Right lobe of liver (tissue), 4 donors: Measurements from ENCODE around the gene CUX1.

Experiments used
- POLR2A ChIP-seq: fragments of 450-650 bp; IDR thresholded peaks from one replicate; pipeline ENCODE4 v1.6.1; 2017; ENCODE audit warnings: antibody characterized with exemption, mild to moderate bottlenecking
- TF ChIP-seq, protein P1 (sequence below), 4 donors: fragments of 200-600 bp in 3 of 4; fragments of 450-650 bp in 1 of 4; IDR thresholded peaks; one replicate each; pipeline versions ENCODE4 v1.5.1 to v1.8.0; 2016 to 2022; ENCODE audit warnings: antibody characterized with exemption in 4 of 4, mild to moderate bottlenecking in 2 of 4
- donor health status: DM: no; HTN: no; CAD: no.
- donor health status: DM: no; HTN: no; CAD: no.
- donor health status: DM: no; HTN: yes; CAD: no.

DNA sequence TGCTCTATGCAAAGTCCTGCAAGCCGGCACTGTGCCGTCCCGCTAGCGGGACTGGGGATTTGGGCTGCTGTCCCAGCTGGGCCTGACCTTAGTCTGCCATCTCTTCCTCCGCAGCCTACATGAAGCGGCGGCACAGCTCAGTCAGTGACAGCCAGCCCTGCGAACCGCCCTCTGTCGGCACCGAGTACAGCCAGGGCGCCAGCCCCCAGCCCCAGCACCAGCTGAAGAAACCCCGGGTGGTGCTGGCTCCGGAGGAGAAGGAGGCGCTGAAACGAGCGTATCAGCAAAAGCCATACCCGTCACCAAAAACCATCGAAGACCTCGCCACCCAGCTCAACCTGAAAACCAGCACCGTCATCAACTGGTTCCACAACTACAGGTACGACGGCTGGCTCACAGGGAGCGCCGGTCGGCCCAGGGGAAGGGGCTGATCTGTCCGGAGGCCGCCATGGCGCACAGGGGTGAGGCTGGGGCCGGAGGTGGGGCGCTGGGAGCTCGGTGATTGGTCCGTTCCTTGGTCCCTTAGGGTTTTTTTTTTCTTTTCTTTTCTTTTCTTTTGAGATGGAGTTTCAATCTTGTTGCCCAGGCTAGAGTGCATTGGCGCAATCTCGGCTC, 421.9 kb downstream of the CUX1 start:
- TF ChIP-seq, protein P1, sequence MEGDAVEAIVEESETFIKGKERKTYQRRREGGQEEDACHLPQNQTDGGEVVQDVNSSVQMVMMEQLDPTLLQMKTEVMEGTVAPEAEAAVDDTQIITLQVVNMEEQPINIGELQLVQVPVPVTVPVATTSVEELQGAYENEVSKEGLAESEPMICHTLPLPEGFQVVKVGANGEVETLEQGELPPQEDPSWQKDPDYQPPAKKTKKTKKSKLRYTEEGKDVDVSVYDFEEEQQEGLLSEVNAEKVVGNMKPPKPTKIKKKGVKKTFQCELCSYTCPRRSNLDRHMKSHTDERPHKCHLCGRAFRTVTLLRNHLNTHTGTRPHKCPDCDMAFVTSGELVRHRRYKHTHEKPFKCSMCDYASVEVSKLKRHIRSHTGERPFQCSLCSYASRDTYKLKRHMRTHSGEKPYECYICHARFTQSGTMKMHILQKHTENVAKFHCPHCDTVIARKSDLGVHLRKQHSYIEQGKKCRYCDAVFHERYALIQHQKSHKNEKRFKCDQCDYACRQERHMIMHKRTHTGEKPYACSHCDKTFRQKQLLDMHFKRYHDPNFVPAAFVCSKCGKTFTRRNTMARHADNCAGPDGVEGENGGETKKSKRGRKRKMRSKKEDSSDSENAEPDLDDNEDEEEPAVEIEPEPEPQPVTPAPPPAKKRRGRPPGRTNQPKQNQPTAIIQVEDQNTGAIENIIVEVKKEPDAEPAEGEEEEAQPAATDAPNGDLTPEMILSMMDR (IDR thresholded peaks at IDR 0.05): no peak
- TF ChIP-seq POLR2A: no peak
